Measurements from ENCODE around the gene CFAP54. TPM values are rescaled to one million over a fixed set of nuclear protein-coding genes. Genes with fewer than 3 reads are reported as not detected.

CFAP54 gene
- total RNA-seq, 4 donors from 2014 or later = 0.16 TPM; not detected in 3

DNA sequence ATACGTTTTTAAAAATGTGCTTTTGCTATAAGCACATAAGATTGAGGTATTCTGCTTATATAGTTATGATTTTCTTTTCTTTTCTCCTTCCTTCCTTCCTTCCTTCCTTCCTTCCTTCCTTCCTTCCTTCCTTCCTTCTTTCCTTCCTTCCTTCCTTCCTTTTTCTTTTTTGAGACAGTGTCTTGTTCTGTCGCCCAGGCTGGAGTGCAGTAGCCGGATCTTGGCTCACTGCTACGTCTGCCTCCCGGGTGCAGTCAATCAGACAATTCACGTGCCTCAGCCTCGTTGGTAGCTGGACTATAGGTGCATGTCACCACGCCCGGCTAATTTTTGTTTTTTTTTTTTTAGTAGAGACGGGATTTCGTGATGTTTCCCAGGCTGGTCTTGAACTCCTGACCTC lies 5.8 kb downstream of the CFAP54 start:
- WGBS = 79% methylated on average over 11 of the region's 11 CpGs

DNA sequence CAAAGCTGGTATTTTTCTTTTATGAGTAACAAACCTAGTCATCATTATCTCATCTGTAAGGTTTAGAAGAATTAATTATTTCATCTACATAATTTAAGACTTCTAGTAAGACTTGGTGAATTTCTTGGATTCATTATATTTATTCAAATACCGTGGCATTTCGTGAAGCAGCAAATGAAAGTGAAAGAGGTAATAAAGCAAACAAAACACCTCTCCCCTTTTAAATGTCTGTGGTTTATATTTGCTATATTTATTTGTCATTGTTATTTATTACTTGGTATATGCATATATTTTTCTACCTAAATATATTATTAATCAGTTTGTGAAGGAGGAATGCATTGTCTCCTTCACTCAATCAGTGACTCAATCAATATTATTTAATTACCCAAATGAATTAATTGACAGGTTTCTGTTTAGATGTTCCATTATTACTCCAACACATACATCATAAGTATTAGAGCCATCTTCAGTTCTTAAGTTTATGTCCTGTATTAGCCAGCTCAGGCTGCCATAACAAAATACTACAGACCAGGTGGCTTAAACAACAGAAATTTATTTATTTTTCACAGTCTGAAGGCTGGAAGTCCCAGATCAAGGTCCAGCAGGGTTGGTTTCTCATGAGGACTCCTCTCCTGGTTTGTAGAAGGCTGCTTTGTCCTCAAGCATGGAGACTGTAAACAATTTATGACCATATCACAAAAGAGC lies 6.6 kb downstream of the CFAP54 start:
- Histone ChIP-seq H3K27ac (no peak overlapping the region), H3K9me3 (no peaks in the 10 kb centered on the region), H3K36me3 (no peaks in the 10 kb centered on the region), H3K4me3 (no peak overlapping the region), H3K4me1 (peaks cover 6% of the 10 kb centered on the region), H3K27me3 (no peaks in the 10 kb centered on the region)
- no peak for TF ChIP-seq POLR2AphosphoS5 (IDR thresholded peaks at IDR 0.05)
- TF ChIP-seq EP300 (IDR thresholded peaks at IDR 0.05) = no peak
- TF ChIP-seq POLR2A (IDR thresholded peaks at IDR 0.05) = no peak
- TF ChIP-seq, protein P1, sequence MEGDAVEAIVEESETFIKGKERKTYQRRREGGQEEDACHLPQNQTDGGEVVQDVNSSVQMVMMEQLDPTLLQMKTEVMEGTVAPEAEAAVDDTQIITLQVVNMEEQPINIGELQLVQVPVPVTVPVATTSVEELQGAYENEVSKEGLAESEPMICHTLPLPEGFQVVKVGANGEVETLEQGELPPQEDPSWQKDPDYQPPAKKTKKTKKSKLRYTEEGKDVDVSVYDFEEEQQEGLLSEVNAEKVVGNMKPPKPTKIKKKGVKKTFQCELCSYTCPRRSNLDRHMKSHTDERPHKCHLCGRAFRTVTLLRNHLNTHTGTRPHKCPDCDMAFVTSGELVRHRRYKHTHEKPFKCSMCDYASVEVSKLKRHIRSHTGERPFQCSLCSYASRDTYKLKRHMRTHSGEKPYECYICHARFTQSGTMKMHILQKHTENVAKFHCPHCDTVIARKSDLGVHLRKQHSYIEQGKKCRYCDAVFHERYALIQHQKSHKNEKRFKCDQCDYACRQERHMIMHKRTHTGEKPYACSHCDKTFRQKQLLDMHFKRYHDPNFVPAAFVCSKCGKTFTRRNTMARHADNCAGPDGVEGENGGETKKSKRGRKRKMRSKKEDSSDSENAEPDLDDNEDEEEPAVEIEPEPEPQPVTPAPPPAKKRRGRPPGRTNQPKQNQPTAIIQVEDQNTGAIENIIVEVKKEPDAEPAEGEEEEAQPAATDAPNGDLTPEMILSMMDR (IDR thresholded peaks at IDR 0.05) = no peak
- 69% methylated on average over 2 of the region's 2 CpGs for WGBS
- DNase-seq (ENCODE audit: low spot score in 2 of 2) = no peak

More for the DNA sequence above, 5.8 kb downstream of the CFAP54 start:
- H3K36me3 ChIP-seq = no peaks in the 10 kb centered on the region
- H3K4me3 ChIP-seq = no peak overlapping the region
- H3K27me3 ChIP-seq = no peaks in the 10 kb centered on the region
- H3K27ac ChIP-seq = no peak overlapping the region
- DNase-seq (ENCODE audit: low spot score in 2 of 2) = no peak
- H3K4me1 ChIP-seq = no peaks in the 10 kb centered on the region
- no peaks in the 10 kb centered on the region for H3K9me3 ChIP-seq
- TF ChIP-seq, protein P1 (IDR thresholded peaks at IDR 0.05) = no peak
- no peak for TF ChIP-seq POLR2AphosphoS5 (IDR thresholded peaks at IDR 0.05)

DNA sequence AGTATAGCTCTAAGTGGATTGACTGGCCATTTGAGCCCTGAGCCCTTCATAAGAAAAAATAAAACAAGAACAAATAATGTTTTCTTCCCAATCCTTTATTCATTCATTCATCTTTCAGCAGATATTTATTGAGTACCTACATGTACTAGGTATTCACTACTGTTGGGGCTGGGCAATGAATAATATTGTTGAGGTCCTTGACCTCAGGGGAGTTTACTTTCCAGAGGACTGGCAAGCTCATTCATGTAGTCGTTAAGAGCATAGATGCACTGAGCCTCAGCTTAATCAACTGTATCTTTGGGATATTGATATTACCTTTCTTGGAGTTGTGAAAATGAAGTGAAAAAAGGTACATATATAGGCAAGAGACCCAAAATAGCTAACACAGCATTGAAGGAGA lies 7.6 kb downstream of the CFAP54 start:
- Histone ChIP-seq H3K27ac (no peak overlapping the region), H3K36me3 (no peaks in the 10 kb centered on the region), H3K27me3 (no peaks in the 10 kb centered on the region), H3K4me1 (peaks cover 10% of the 10 kb centered on the region), H3K9me3 (no peaks in the 10 kb centered on the region), H3K4me3 (no peak overlapping the region)
- no peak for DNase-seq (ENCODE audit: low spot score in 2 of 2)
- TF ChIP-seq, protein P1 (IDR thresholded peaks at IDR 0.05) = no peak
- TF ChIP-seq EP300 (IDR thresholded peaks at IDR 0.05) = no peak
- TF ChIP-seq POLR2AphosphoS5 (IDR thresholded peaks at IDR 0.05) = no peak
- TF ChIP-seq POLR2A (IDR thresholded peaks at IDR 0.05) = no peak
- 87% methylated on average over 1 of the region's 1 CpG for WGBS

DNA sequence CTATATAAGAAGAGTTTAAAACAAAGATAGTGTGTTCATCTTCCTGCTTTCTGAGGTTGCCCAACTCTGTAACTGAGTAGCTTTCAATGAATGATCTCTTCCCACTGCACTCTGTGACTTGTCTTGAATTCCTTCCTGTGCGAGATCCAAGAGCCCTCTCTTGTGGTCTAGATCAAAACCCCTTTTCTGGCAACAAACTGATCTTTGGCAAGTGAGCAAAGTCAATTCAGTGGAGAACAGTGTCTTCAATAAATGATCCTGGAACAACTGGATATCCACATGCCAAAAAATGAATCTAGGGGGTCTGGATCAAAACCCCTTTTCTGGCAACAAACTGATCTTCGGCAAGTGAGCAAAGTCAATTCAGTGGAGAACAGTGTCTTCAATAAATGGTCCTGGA lies 8.5 kb downstream of the CFAP54 start:
- TF ChIP-seq POLR2A (IDR thresholded peaks at IDR 0.05) = no peak
- TF ChIP-seq POLR2AphosphoS5 (IDR thresholded peaks at IDR 0.05) = no peak
- TF ChIP-seq, protein P1 (IDR thresholded peaks at IDR 0.05) = no peak
- TF ChIP-seq EP300 (IDR thresholded peaks at IDR 0.05) = no peak
- Histone ChIP-seq H3K36me3 (no peaks in the 10 kb centered on the region), H3K4me3 (no peak overlapping the region), H3K27ac (no peak overlapping the region), H3K4me1 (peaks cover 10% of the 10 kb centered on the region), H3K9me3 (no peaks in the 10 kb centered on the region), H3K27me3 (no peaks in the 10 kb centered on the region)
- DNase-seq (ENCODE audit: low spot score in 2 of 2) = no peak
- 74% methylated on average over 2 of the region's 2 CpGs for WGBS

DNA sequence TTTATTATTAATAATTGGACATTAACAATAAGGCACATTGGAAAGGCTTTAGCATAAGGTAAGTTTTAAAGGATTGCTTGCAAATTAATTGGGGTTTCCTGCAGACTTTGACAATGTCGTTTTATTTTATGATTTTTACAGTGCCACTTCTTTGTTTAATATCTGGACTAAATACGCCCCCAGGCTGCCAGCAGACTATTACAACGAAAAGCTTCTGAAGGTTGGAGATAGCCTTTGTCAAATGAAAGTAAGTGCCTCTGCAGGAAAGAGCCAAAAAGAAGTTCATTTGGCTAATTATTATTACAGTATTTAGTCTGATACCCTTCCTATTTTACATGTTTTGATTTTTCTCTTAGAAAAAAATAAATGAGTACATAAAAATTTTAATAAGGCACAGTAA lies 11.3 kb downstream of the CFAP54 start:
- H3K27ac ChIP-seq = no peak overlapping the region

More for the DNA sequence above, 11.3 kb downstream of the CFAP54 start:
- no peak overlapping the region for H3K4me3 ChIP-seq
- TF ChIP-seq, protein P1 (IDR thresholded peaks at IDR 0.05) = no peak
- H3K9me3 ChIP-seq = no peaks in the 10 kb centered on the region
- H3K4me1 ChIP-seq = peaks cover 10% of the 10 kb centered on the region
- H3K27me3 ChIP-seq = no peaks in the 10 kb centered on the region
- no peak for DNase-seq (ENCODE audit: low spot score in 2 of 2)
- no peaks in the 10 kb centered on the region for H3K36me3 ChIP-seq
- WGBS = 22% methylated on average over 3 of the region's 3 CpGs

Data from suprapubic skin (tissue), 4 donors.